22Rv1 (cell line): Measurements from ENCODE around the gene SBF2.

Source experiments
- ZFX ChIP-seq: fragments of 450-650 bp; IDR thresholded peaks from 2 replicates; pipeline ENCODE4 v1.6.1; 2017; ENCODE audit warnings: antibody characterized with exemption, borderline replicate concordance
- TF ChIP-seq, protein P1 (sequence below): fragments of 450-650 bp; IDR thresholded peaks from 2 replicates; pipeline ENCODE4 v1.5.1; 2017; ENCODE audit warnings: mild to moderate bottlenecking

DNA sequence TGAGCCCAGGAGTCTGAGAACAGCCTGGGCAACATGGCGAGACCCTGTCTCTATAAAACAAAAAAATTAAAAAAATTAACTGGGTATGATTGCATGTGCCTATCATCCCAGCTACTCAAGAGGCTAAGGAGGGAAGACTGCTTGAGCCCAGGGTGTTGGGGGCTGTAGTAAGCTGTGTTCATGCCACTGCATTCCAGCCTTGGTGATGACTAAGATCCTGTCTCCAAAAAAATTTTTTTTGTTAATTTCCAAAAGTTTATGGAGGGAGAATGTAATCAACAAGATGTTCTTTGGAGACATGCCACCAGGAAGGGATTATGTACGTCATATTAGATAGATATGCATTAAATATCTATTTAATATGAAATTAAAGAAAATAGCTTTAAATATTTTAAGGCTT is 267.5 kb downstream of the SBF2 start:
- TF ChIP-seq, protein P1, sequence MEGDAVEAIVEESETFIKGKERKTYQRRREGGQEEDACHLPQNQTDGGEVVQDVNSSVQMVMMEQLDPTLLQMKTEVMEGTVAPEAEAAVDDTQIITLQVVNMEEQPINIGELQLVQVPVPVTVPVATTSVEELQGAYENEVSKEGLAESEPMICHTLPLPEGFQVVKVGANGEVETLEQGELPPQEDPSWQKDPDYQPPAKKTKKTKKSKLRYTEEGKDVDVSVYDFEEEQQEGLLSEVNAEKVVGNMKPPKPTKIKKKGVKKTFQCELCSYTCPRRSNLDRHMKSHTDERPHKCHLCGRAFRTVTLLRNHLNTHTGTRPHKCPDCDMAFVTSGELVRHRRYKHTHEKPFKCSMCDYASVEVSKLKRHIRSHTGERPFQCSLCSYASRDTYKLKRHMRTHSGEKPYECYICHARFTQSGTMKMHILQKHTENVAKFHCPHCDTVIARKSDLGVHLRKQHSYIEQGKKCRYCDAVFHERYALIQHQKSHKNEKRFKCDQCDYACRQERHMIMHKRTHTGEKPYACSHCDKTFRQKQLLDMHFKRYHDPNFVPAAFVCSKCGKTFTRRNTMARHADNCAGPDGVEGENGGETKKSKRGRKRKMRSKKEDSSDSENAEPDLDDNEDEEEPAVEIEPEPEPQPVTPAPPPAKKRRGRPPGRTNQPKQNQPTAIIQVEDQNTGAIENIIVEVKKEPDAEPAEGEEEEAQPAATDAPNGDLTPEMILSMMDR, result no peak
- no peak for TF ChIP-seq ZFX
